ENCODE results near the gene LRRC49.

Gene LRRC49

GRCh38 chr15:71093054-71094024 is 200.7 kb downstream of the LRRC49 start:
- Histone ChIP-seq H3K27ac (ENCODE audit: low read depth, low read length, poor library complexity, severe bottlenecking) (no peak overlapping the region), H3K4me3 (ENCODE audit: low read depth, low read length, poor library complexity, severe bottlenecking) (no peak overlapping the region), H3K27me3 (ENCODE audit: insufficient read depth, low read length) (no peaks in the 10 kb centered on the region), H3K4me2 (ENCODE audit: low read length) (no peak overlapping the region), H3K79me2 (ENCODE audit: insufficient read depth, low read length) (no peaks in the 10 kb centered on the region), H3K4me1 (ENCODE audit: insufficient read depth, low read length, severe bottlenecking) (no peaks in the 10 kb centered on the region), H3K9me3 (ENCODE audit: low read length) (no peaks in the 10 kb centered on the region), H3F3A (ENCODE audit: insufficient read depth, low read length) (no peaks in the 10 kb centered on the region), H3K9me2 (ENCODE audit: low read depth, low read length) (no peaks in the 10 kb centered on the region), H2AFZ (ENCODE audit: low read length) (no peak overlapping the region), H3K9ac (ENCODE audit: low read length) (no peak overlapping the region), H3K36me3 (ENCODE audit: insufficient read depth, low read length) (no peaks in the 10 kb centered on the region), H4K20me1 (ENCODE audit: insufficient read depth, low read length) (no peaks in the 10 kb centered on the region)
- no peak for TF ChIP-seq CTCF (IDR thresholded peaks at IDR 0.05; ENCODE audit: low read length)

- no peaks in the 10 kb centered on the region for H4K20me1 ChIP-seq (ENCODE audit: insufficient read depth, low read length)
- H3F3A ChIP-seq (ENCODE audit: insufficient read depth, low read length): no peaks in the 10 kb centered on the region
- H3K36me3 ChIP-seq (ENCODE audit: insufficient read depth, low read length): no peaks in the 10 kb centered on the region
- no peak overlapping the region for H3K27ac ChIP-seq (ENCODE audit: low read depth, low read length, poor library complexity, severe bottlenecking)
- no peaks in the 10 kb centered on the region for H3K4me1 ChIP-seq (ENCODE audit: insufficient read depth, low read length, severe bottlenecking)
- no peaks in the 10 kb centered on the region for H3K9me3 ChIP-seq (ENCODE audit: low read length)
- H3K9me2 ChIP-seq (ENCODE audit: low read depth, low read length): no peaks in the 10 kb centered on the region
- H3K79me2 ChIP-seq (ENCODE audit: insufficient read depth, low read length): no peaks in the 10 kb centered on the region
- no peak overlapping the region for H2AFZ ChIP-seq (ENCODE audit: low read length)
- no peak for TF ChIP-seq EZH2 (IDR thresholded peaks at IDR 0.05; ENCODE audit: borderline replicate concordance, low read length)
- TF ChIP-seq CTCF (IDR thresholded peaks at IDR 0.05; ENCODE audit: low read length): no peak
- no peaks in the 10 kb centered on the region for H3K27me3 ChIP-seq (ENCODE audit: insufficient read depth, low read length)
- no peak overlapping the region for H3K4me3 ChIP-seq (ENCODE audit: low read depth, low read length, poor library complexity, severe bottlenecking)
- H3K4me2 ChIP-seq (ENCODE audit: low read length): no peak overlapping the region
- H3K9ac ChIP-seq (ENCODE audit: low read length): no peak overlapping the region
Observed at GRCh38 chr15:71094137-71094536, 201.5 kb downstream of the LRRC49 start.

- no peak overlapping the region for H3K4me2 ChIP-seq (ENCODE audit: low read length)
- H3K9me3 ChIP-seq (ENCODE audit: low read length): no peaks in the 10 kb centered on the region
- TF ChIP-seq EZH2 (IDR thresholded peaks at IDR 0.05; ENCODE audit: borderline replicate concordance, low read length): no peak
- no peak for TF ChIP-seq CTCF (IDR thresholded peaks at IDR 0.05; ENCODE audit: low read length)
- no peaks in the 10 kb centered on the region for H3F3A ChIP-seq (ENCODE audit: insufficient read depth, low read length)
- H3K27me3 ChIP-seq (ENCODE audit: insufficient read depth, low read length): no peaks in the 10 kb centered on the region
- no peak overlapping the region for H2AFZ ChIP-seq (ENCODE audit: low read length)
- H3K4me3 ChIP-seq (ENCODE audit: low read depth, low read length, poor library complexity, severe bottlenecking): no peak overlapping the region
- no peaks in the 10 kb centered on the region for H3K4me1 ChIP-seq (ENCODE audit: insufficient read depth, low read length, severe bottlenecking)
- no peaks in the 10 kb centered on the region for H3K36me3 ChIP-seq (ENCODE audit: insufficient read depth, low read length)
- H3K9me2 ChIP-seq (ENCODE audit: low read depth, low read length): no peaks in the 10 kb centered on the region
- H4K20me1 ChIP-seq (ENCODE audit: insufficient read depth, low read length): no peaks in the 10 kb centered on the region
- H3K79me2 ChIP-seq (ENCODE audit: insufficient read depth, low read length): no peaks in the 10 kb centered on the region
- no peak overlapping the region for H3K9ac ChIP-seq (ENCODE audit: low read length)
- H3K27ac ChIP-seq (ENCODE audit: low read depth, low read length, poor library complexity, severe bottlenecking): no peak overlapping the region
Observed at GRCh38 chr15:71096676-71097075, 204.1 kb downstream of the LRRC49 start.

Data from OCI-LY1 (cell line).